CD1c-positive myeloid dendritic cell (primary cell): Measurements from ENCODE around the gene ANKRD28.

Experiments used
- DNase-seq: peaks from one replicate; pipeline ENCODE4 v3.0.0-alpha.2; 2016; ENCODE audit errors: extremely low spot score

The ANKRD28 gene

GRCh38 chr3:15723624-15723884 is 74.2 kb downstream of the ANKRD28 start:
- DNase-seq = no peak

GRCh38 chr3:15722877-15723623 is 74.7 kb downstream of the ANKRD28 start:
- no peak for DNase-seq

GRCh38 chr3:15716178-15716577 is 81.6 kb downstream of the ANKRD28 start:
- no peak for DNase-seq

- DNase-seq = no peak
These were observed 83.3 kb downstream of the ANKRD28 start for GRCh38 chr3:15714448-15714847.

GRCh38 chr3:15713364-15713763 is 84.4 kb downstream of the ANKRD28 start:
- no peak for DNase-seq

- no peak for DNase-seq
These were observed 86.5 kb downstream of the ANKRD28 start for GRCh38 chr3:15711281-15711680.

- DNase-seq = no peak
These were observed 88.7 kb downstream of the ANKRD28 start for GRCh38 chr3:15708882-15709677.

- no peak for DNase-seq
These were observed 90.0 kb downstream of the ANKRD28 start for GRCh38 chr3:15707779-15708178.

- no peak for DNase-seq
These were observed 94.4 kb downstream of the ANKRD28 start for GRCh38 chr3:15703346-15703745.

GRCh38 chr3:15694628-15695027 is 103.2 kb downstream of the ANKRD28 start:
- DNase-seq = no peak

GRCh38 chr3:15693355-15693754 is 104.4 kb downstream of the ANKRD28 start:
- DNase-seq = no peak

- DNase-seq = no peak
These were observed 107.0 kb downstream of the ANKRD28 start for GRCh38 chr3:15690748-15691147.

GRCh38 chr3:15690230-15690629 is 107.5 kb downstream of the ANKRD28 start:
- no peak for DNase-seq

- peak; percentile 3 for DNase-seq
These were observed 111.9 kb downstream of the ANKRD28 start for GRCh38 chr3:15685927-15686326.

- peak; percentile 29 for DNase-seq
These were observed 114.5 kb downstream of the ANKRD28 start for GRCh38 chr3:15683253-15683652.

- peak; percentile 21 for DNase-seq
These were observed 115.1 kb downstream of the ANKRD28 start for GRCh38 chr3:15682561-15683185.

GRCh38 chr3:15681668-15682067 is 116.1 kb downstream of the ANKRD28 start:
- peak; percentile 22 for DNase-seq

GRCh38 chr3:15679306-15679705 is 118.5 kb downstream of the ANKRD28 start:
- no peak for DNase-seq

- no peak for DNase-seq
These were observed 121.5 kb downstream of the ANKRD28 start for GRCh38 chr3:15676259-15676658.

- DNase-seq = no peak
These were observed 124.2 kb downstream of the ANKRD28 start for GRCh38 chr3:15673536-15673935.

- no peak for DNase-seq
These were observed 130.3 kb downstream of the ANKRD28 start for GRCh38 chr3:15667484-15667883.

GRCh38 chr3:15666277-15666676 is 131.5 kb downstream of the ANKRD28 start:
- no peak for DNase-seq
